ENCODE measurements around the gene TLCD3A.
A peak's percentile ranks its signal among the peaks of the same experiment; 100 is the strongest.
"Not testable (repeated sequence)": the region's sequence is repeated elsewhere in the genome, so short reads cannot be mapped to it uniquely, and the experiment has no call there.

Gene TLCD3A

DNA sequence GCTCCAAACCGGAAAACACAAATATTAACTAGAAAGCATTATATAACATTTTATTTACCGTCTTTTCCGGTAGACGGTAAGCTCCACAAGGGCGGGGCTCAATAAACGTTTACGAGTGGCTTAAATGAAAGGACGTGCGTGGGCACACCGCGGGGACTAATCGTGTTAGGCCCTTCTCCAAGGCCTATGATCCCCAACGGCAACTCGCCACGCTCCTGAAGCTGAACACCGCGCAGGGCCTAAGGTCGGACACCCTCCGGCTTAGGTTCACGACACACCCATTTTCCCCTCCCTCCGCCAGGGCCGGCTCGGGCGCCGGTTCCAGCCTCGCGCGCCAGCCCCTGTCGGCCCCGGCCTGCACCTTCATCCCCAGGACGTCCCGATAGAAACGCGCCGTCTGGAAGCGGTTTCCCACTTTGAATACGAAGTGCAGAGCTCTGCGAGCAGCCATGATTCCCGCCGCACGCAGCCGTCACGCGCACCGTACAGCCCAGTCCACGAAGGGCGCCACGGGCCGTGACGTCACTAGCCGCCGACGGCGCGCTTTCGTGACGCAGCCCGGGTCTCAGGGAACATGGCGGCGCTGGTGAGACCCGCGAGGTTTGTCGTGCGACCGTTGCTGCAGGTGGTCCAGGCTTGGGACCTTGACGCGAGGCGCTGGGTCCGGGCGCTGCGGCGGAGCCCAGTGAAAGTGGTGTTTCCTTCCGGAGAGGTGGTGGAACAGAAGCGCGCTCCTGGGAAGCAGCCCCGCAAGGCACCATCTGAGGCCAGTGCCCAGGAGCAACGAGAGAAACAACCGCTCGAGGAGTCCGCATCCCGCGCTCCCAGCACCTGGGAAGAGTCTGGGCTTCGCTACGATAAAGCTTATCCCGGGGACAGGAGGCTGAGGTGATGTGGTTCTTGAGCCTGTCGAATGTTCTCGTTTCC is 49.7 kb downstream of the TLCD3A start, which contains the start of the genes GLOD4 and MRM3:
Gene GLOD4 (minus strand): TSS at position 476 of the 927 bp plus-strand sequence. CDS start 25 bp downstream, at position 451.
Gene MRM3 (plus strand): TSS at position 549 of the 927 bp plus-strand sequence. CDS start 26 bp downstream, at position 575.
- Histone ChIP-seq H3K9me3 (ENCODE audit: insufficient read depth, low read length) (no peaks in the 10 kb centered on the region), H3K4me1 (ENCODE audit: low read length) (peaks cover 12% of the 10 kb centered on the region), H3K9ac (ENCODE audit: low read length) (peak within 1 kb of the TSS; percentile 81), H4K20me1 (ENCODE audit: insufficient read depth, low read length) (no peaks in the 10 kb centered on the region), H3K36me3 (replicated peaks; ENCODE audit: low read depth, low read length) (peaks cover 9% of the 10 kb centered on the region), H3K79me2 (ENCODE audit: low read length) (peaks cover 63% of the 10 kb centered on the region), H3K27ac (ENCODE audit: low read length) (peak within 1 kb of the TSS; percentile 40), H3K27me3 (ENCODE audit: low read depth, low read length) (no peaks in the 10 kb centered on the region), H3K4me3 (ENCODE audit: low read length) (peak within 1 kb of the TSS; percentile 96), H2AFZ (ENCODE audit: low read depth, low read length) (peak within 1 kb of the TSS; percentile 61; the same call in 1 of the 2 replicates), H3K4me2 (ENCODE audit: low read length) (peak within 1 kb of the TSS; percentile 94)
- TF ChIP-seq EZH2phosphoT487 (IDR thresholded peaks at IDR 0.05; ENCODE audit: low read depth): no peak
- TF ChIP-seq, protein P1, sequence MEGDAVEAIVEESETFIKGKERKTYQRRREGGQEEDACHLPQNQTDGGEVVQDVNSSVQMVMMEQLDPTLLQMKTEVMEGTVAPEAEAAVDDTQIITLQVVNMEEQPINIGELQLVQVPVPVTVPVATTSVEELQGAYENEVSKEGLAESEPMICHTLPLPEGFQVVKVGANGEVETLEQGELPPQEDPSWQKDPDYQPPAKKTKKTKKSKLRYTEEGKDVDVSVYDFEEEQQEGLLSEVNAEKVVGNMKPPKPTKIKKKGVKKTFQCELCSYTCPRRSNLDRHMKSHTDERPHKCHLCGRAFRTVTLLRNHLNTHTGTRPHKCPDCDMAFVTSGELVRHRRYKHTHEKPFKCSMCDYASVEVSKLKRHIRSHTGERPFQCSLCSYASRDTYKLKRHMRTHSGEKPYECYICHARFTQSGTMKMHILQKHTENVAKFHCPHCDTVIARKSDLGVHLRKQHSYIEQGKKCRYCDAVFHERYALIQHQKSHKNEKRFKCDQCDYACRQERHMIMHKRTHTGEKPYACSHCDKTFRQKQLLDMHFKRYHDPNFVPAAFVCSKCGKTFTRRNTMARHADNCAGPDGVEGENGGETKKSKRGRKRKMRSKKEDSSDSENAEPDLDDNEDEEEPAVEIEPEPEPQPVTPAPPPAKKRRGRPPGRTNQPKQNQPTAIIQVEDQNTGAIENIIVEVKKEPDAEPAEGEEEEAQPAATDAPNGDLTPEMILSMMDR (IDR thresholded peaks at IDR 0.05; ENCODE audit: low read depth, low read length): no peak

GRCh38 chr17:784143-784542 is 51.7 kb downstream of the TLCD3A start:
- Histone ChIP-seq H2AFZ (ENCODE audit: low read depth, low read length) (no peak overlapping the region), H4K20me1 (ENCODE audit: insufficient read depth, low read length) (no peaks in the 10 kb centered on the region), H3K79me2 (ENCODE audit: low read length) (peaks cover 63% of the 10 kb centered on the region), H3K4me2 (ENCODE audit: low read length) (no peak overlapping the region), H3K9ac (ENCODE audit: low read length) (no peak overlapping the region), H3K4me1 (ENCODE audit: low read length) (peaks cover 12% of the 10 kb centered on the region), H3K9me3 (ENCODE audit: insufficient read depth, low read length) (no peaks in the 10 kb centered on the region), H3K4me3 (ENCODE audit: low read length) (no peak overlapping the region), H3K36me3 (replicated peaks; ENCODE audit: low read depth, low read length) (peaks cover 10% of the 10 kb centered on the region), H3K27me3 (ENCODE audit: low read depth, low read length) (no peaks in the 10 kb centered on the region), H3K27ac (ENCODE audit: low read length) (no peak overlapping the region)
- TF ChIP-seq EZH2phosphoT487 (IDR thresholded peaks at IDR 0.05; ENCODE audit: low read depth): no peak
- TF ChIP-seq, protein P1 (IDR thresholded peaks at IDR 0.05; ENCODE audit: low read depth, low read length): no peak

DNA sequence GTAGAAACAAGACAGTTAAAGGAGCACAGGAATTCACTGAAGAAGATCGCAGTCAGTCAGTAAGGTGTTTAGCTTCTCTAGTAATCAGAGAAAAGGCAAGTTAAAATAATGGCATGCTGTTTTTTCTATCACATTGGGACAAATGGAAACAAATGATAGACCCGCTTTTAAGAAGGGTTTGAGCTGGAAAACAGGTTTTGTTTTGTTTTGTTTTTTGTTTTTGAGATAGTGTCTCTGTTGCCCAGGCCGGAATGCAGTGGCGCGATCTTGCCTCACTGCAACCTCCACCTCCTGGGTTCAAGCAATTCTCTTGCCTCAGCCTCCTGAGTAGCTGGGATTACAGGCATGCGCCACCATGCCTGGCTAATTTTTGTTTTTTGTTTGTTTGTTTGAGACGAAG is 53.5 kb downstream of the TLCD3A start:
- H3K27me3 ChIP-seq (ENCODE audit: low read depth, low read length); H3K27ac ChIP-seq (ENCODE audit: low read length); H3K9me3 ChIP-seq (ENCODE audit: insufficient read depth, low read length); H2AFZ ChIP-seq (ENCODE audit: low read depth, low read length); H4K20me1 ChIP-seq (ENCODE audit: insufficient read depth, low read length); H3K9ac ChIP-seq (ENCODE audit: low read length); H3K4me2 ChIP-seq (ENCODE audit: low read length); H3K4me3 ChIP-seq (ENCODE audit: low read length): not testable (repeated sequence)
- Histone ChIP-seq H3K36me3 (replicated peaks; ENCODE audit: low read depth, low read length) (peaks cover 11% of the 10 kb centered on the region), H3K4me1 (ENCODE audit: low read length) (peaks cover 12% of the 10 kb centered on the region), H3K79me2 (ENCODE audit: low read length) (peaks cover 50% of the 10 kb centered on the region)

DNA sequence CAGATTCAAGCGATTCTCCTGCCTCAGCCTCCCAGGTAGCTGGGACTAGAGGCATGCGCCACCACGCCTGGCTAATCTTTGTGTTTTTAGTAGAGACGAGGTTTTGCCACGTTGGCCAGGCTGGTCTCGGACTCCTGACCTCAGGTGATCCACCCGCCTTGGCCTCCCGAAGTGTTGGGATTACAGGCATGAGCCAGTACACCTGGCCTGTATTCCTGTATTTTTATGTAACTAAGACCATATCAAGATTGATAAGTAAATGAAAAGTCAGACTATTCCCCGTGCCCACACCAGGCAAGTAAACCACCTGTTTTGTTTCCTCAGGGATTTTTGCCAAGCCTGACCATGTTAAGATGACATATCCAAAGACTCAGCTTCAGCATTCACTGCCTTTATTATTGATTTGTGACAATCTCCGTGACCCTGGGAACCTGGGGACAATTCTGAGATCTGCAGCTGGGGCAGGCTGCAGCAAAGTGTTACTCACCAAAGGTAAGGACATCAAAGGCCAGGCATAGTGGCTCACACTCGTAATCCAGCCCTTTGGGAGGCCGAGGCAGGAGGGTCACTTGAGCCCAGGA is 55.3 kb downstream of the TLCD3A start:
- Histone ChIP-seq H3K36me3 (replicated peaks; ENCODE audit: low read depth, low read length) (peaks cover 11% of the 10 kb centered on the region), H3K4me1 (ENCODE audit: low read length) (peaks cover 12% of the 10 kb centered on the region), H3K27ac (ENCODE audit: low read length) (no peak overlapping the region), H4K20me1 (ENCODE audit: insufficient read depth, low read length) (no peaks in the 10 kb centered on the region), H3K4me2 (ENCODE audit: low read length) (no peak overlapping the region), H3K9ac (ENCODE audit: low read length) (no peak overlapping the region), H3K79me2 (ENCODE audit: low read length) (peaks cover 31% of the 10 kb centered on the region), H3K4me3 (ENCODE audit: low read length) (no peak overlapping the region), H3K9me3 (ENCODE audit: insufficient read depth, low read length) (no peaks in the 10 kb centered on the region), H2AFZ (ENCODE audit: low read depth, low read length) (no peak overlapping the region), H3K27me3 (ENCODE audit: low read depth, low read length) (no peaks in the 10 kb centered on the region)
- TF ChIP-seq EZH2phosphoT487 (IDR thresholded peaks at IDR 0.05; ENCODE audit: low read depth): no peak
- TF ChIP-seq, protein P1 (IDR thresholded peaks at IDR 0.05; ENCODE audit: low read depth, low read length): no peak
